ENCODE measurements around the gene KARS1. TPM values are rescaled to one million over a fixed set of nuclear protein-coding genes. Genes with fewer than 3 reads are reported as not detected.
A peak's percentile ranks its signal among the peaks of the same experiment; 100 is the strongest.

KARS1 gene
- total RNA-seq, 5 donors from 2014 or later (not counting 1 experiment from before 2014, with no cell fraction given): 121 to 151 (median 128) TPM

- Histone ChIP-seq H3K9me3 (no peaks in the 10 kb centered on the region), H3K27ac (ENCODE audit: low read length) (peak overlapping the region; percentile 94), H3K27me3 (replicated peaks in 1 of 2; ENCODE audit: control insufficient read depth in 2 of 2, extremely low read depth in 1 of 2, insufficient read depth in 2 of 2, low read length in 1 of 2) (no peaks in the 10 kb centered on the region), H3K36me3 (ENCODE audit: control insufficient read depth in 2 of 2, extremely low read depth in 1 of 2, insufficient read depth in 1 of 2, low read length in 1 of 2) (peaks cover 0 to 27% of the 10 kb centered on the region in 2 donors), H3K4me1 (ENCODE audit: control insufficient read depth in 1 of 2, extremely low read depth in 1 of 2, insufficient read depth in 2 of 2, low read length in 2 of 2) (peaks cover 41 to 51% of the 10 kb centered on the region in 2 experiments), H3K4me3 (ENCODE audit: control insufficient read depth in 1 of 2, extremely low read depth in 1 of 2, low read length in 1 of 2) (peak overlapping the region; percentile 89 to 100)
- Mint-ChIP-seq H3K4me3 (peak overlapping the region; percentile 99 to 100 (median 99)), H3K27ac (peak overlapping the region; percentile 99), H3K36me3 (peaks cover 43% of the 10 kb centered on the region), H3K27me3 (no peaks in the 10 kb centered on the region), H3K9me3 (no peaks in the 10 kb centered on the region), H3K4me1 (peaks cover 60 to 74% (median 70%) of the 10 kb centered on the region in 3 donors)
- ChIA-PET POLR2A (interaction anchor here (0.6 to 4.1 kb wide), 14 partner anchors 16 to 980 kb away, joined by 3 to 59 read pairs (median 4); partner anchors contain the start of genes ADAT1 (in 2 of the 2), TMEM231 (in 2 of the 2), CFDP1 (in 1 of the 2) and GABARAPL2 (in 1 of the 2)), CTCF (interaction anchor here (0.5 to 1.5 kb wide), 9 partner anchors 19 to 1544 kb away, joined by 3 to 27 read pairs (median 4); partner anchors contain the start of genes ADAT1 (in 2 of the 2), MON1B (in 1 of the 2) and WDR59 (in 1 of the 2))
- peak; percentile 11 to 19 (median 12) for ATAC-seq (replicated peaks in 1 of 4)
- DNase-seq: no peak
- 0% methylated on average over 14 of the region's 18 CpGs for WGBS (ENCODE audit: insufficient coverage)
These were observed 363 bp downstream of the KARS1 start for GRCh38 chr16:75647112-75647491.

GRCh38 chr16:75644240-75645012, 3.0 kb downstream of the KARS1 start:
- H3K4me3 ChIP-seq (ENCODE audit: control insufficient read depth in 1 of 2, extremely low read depth in 1 of 2, low read length in 1 of 2): no peak overlapping the region
- H3K27me3 Mint-ChIP-seq: no peaks in the 10 kb centered on the region
- peak overlapping the region; percentile 24 to 72 for H3K27ac Mint-ChIP-seq
- H3K4me1 Mint-ChIP-seq: peaks cover 46 to 60% (median 58%) of the 10 kb centered on the region in 3 donors
- peak overlapping the region; percentile 48 to 99 (median 61) for H3K4me3 Mint-ChIP-seq
- ChIA-PET CTCF (interaction anchor here in 1 of 2 donors (0.9 to 1.5 kb wide), 3 partner anchors 8 to 128 kb away, joined by 3 to 4 read pairs (median 3); no protein-coding TSS in a partner anchor), POLR2A (no interaction called here)
- no peaks in the 10 kb centered on the region for H3K27me3 ChIP-seq (replicated peaks in 1 of 2; ENCODE audit: control insufficient read depth in 2 of 2, extremely low read depth in 1 of 2, insufficient read depth in 2 of 2, low read length in 1 of 2)
- H3K9me3 ChIP-seq: no peaks in the 10 kb centered on the region
- peaks cover 10 to 52% of the 10 kb centered on the region in 2 donors for H3K36me3 ChIP-seq (ENCODE audit: control insufficient read depth in 2 of 2, extremely low read depth in 1 of 2, insufficient read depth in 1 of 2, low read length in 1 of 2)
- no peak for ATAC-seq (replicated peaks in 1 of 4)
- peak overlapping the region; percentile 3 for H3K27ac ChIP-seq (ENCODE audit: low read length)
- no peaks in the 10 kb centered on the region for H3K9me3 Mint-ChIP-seq
- peak in 1 of 35 experiments; percentile 71 for DNase-seq
- 96% methylated on average over 2 of the region's 7 CpGs for WGBS (ENCODE audit: insufficient coverage)
- peaks cover 33 to 34% of the 10 kb centered on the region in 2 experiments for H3K4me1 ChIP-seq (ENCODE audit: control insufficient read depth in 1 of 2, extremely low read depth in 1 of 2, insufficient read depth in 2 of 2, low read length in 2 of 2)
- peaks cover 52% of the 10 kb centered on the region for H3K36me3 Mint-ChIP-seq

GRCh38 chr16:75640598-75640997, 6.9 kb downstream of the KARS1 start:
- CTCF ChIA-PET: interaction anchor here in 1 of 2 donors (1.4 kb wide), 1 partner anchor 10 kb away, joined by 4 read pairs; no protein-coding TSS in a partner anchor
- Histone ChIP-seq H3K9me3 (no peaks in the 10 kb centered on the region), H3K4me1 (ENCODE audit: control insufficient read depth in 1 of 2, extremely low read depth in 1 of 2, insufficient read depth in 2 of 2, low read length in 2 of 2) (peaks cover 19 to 23% of the 10 kb centered on the region in 2 experiments), H3K36me3 (ENCODE audit: control insufficient read depth in 2 of 2, extremely low read depth in 1 of 2, insufficient read depth in 1 of 2, low read length in 1 of 2) (peaks cover 12 to 82% of the 10 kb centered on the region in 2 donors), H3K27me3 (replicated peaks in 1 of 2; ENCODE audit: control insufficient read depth in 2 of 2, extremely low read depth in 1 of 2, insufficient read depth in 2 of 2, low read length in 1 of 2) (no peaks in the 10 kb centered on the region), H3K27ac (ENCODE audit: low read length) (no peak overlapping the region), H3K4me3 (ENCODE audit: control insufficient read depth in 1 of 2, extremely low read depth in 1 of 2, low read length in 1 of 2) (no peak overlapping the region)
- Mint-ChIP-seq H3K27ac (no peak overlapping the region), H3K36me3 (peaks cover 67% of the 10 kb centered on the region), H3K27me3 (no peaks in the 10 kb centered on the region), H3K4me3 (no peak overlapping the region), H3K4me1 (peaks cover 41 to 49% (median 47%) of the 10 kb centered on the region in 3 donors), H3K9me3 (no peaks in the 10 kb centered on the region)
- POLR2A ChIA-PET: no interaction called here
- ATAC-seq (replicated peaks in 1 of 4): no peak
- no peak for DNase-seq
- WGBS (ENCODE audit: insufficient coverage): 96% methylated on average over 4 of the region's 6 CpGs

GRCh38 chr16:75635036-75635435, 12.4 kb downstream of the KARS1 start:
- POLR2A ChIA-PET: no interaction called here

GRCh38 chr16:75632857-75633256, 14.6 kb downstream of the KARS1 start:
- Mint-ChIP-seq H3K36me3 (peaks cover 69% of the 10 kb centered on the region), H3K27me3 (no peaks in the 10 kb centered on the region), H3K4me1 (peaks cover 16 to 17% (median 16%) of the 10 kb centered on the region in 3 donors), H3K9me3 (no peaks in the 10 kb centered on the region), H3K4me3 (no peak overlapping the region), H3K27ac (no peak overlapping the region)
- ChIA-PET POLR2A (no interaction called here), CTCF (interaction anchor here in 1 of 2 donors (0.6 kb wide), 1 partner anchor 115 kb away, joined by 3 read pairs; no protein-coding TSS in a partner anchor)
- DNase-seq (no peak), ATAC-seq (replicated peaks in 1 of 4) (no peak)
- H3K27ac ChIP-seq (ENCODE audit: low read length): no peak overlapping the region
- no peaks in the 10 kb centered on the region for H3K9me3 ChIP-seq
- no peak overlapping the region for H3K4me3 ChIP-seq (ENCODE audit: control insufficient read depth in 1 of 2, extremely low read depth in 1 of 2, low read length in 1 of 2)
- 90% methylated on average over 2 of the region's 8 CpGs for WGBS (ENCODE audit: insufficient coverage)
- peaks cover 18 to 93% of the 10 kb centered on the region in 2 donors for H3K36me3 ChIP-seq (ENCODE audit: control insufficient read depth in 2 of 2, extremely low read depth in 1 of 2, insufficient read depth in 1 of 2, low read length in 1 of 2)
- no peaks in the 10 kb centered on the region for H3K27me3 ChIP-seq (replicated peaks in 1 of 2; ENCODE audit: control insufficient read depth in 2 of 2, extremely low read depth in 1 of 2, insufficient read depth in 2 of 2, low read length in 1 of 2)
- peaks cover 10 to 11% of the 10 kb centered on the region in 2 experiments for H3K4me1 ChIP-seq (ENCODE audit: control insufficient read depth in 1 of 2, extremely low read depth in 1 of 2, insufficient read depth in 2 of 2, low read length in 2 of 2)

More at GRCh38 chr16:75635036-75635435, 12.4 kb downstream of the KARS1 start:
- Histone ChIP-seq H3K27me3 (replicated peaks in 1 of 2; ENCODE audit: control insufficient read depth in 2 of 2, extremely low read depth in 1 of 2, insufficient read depth in 2 of 2, low read length in 1 of 2) (no peaks in the 10 kb centered on the region), H3K4me1 (ENCODE audit: control insufficient read depth in 1 of 2, extremely low read depth in 1 of 2, insufficient read depth in 2 of 2, low read length in 2 of 2) (no peaks in the 10 kb centered on the region), H3K9me3 (no peaks in the 10 kb centered on the region), H3K4me3 (ENCODE audit: control insufficient read depth in 1 of 2, extremely low read depth in 1 of 2, low read length in 1 of 2) (no peak overlapping the region), H3K36me3 (ENCODE audit: control insufficient read depth in 2 of 2, extremely low read depth in 1 of 2, insufficient read depth in 1 of 2, low read length in 1 of 2) (peaks cover 23 to 88% of the 10 kb centered on the region in 2 donors), H3K27ac (ENCODE audit: low read length) (no peak overlapping the region)
- Mint-ChIP-seq H3K4me3 (no peak overlapping the region), H3K27ac (no peak overlapping the region), H3K36me3 (peaks cover 62% of the 10 kb centered on the region), H3K9me3 (no peaks in the 10 kb centered on the region), H3K27me3 (no peaks in the 10 kb centered on the region), H3K4me1 (peaks cover 6 to 12% (median 9%) of the 10 kb centered on the region in 3 donors)
- CTCF ChIA-PET: interaction anchor here in 1 of 2 donors (0.7 kb wide), 1 partner anchor 246 kb away, joined by 3 read pairs; no protein-coding TSS in a partner anchor
- no CpG with 5 or more reads among the region's 3 CpGs for WGBS (ENCODE audit: insufficient coverage)
- no peak for DNase-seq
- ATAC-seq (replicated peaks in 1 of 4): no peak

- ChIA-PET POLR2A (interaction anchor here in 1 of 2 donors (1.4 kb wide), 1 partner anchor 17 kb away, joined by 4 read pairs; the partner anchor contains the start of genes KARS1 and TERF2IP), CTCF (interaction anchor here (0.6 to 1.1 kb wide), 4 partner anchors 9 to 161 kb away, joined by 3 to 7 read pairs (median 4); no protein-coding TSS in a partner anchor)
- Mint-ChIP-seq H3K9me3 (no peaks in the 10 kb centered on the region), H3K36me3 (peaks cover 69% of the 10 kb centered on the region), H3K27me3 (no peaks in the 10 kb centered on the region), H3K27ac (no peak overlapping the region), H3K4me1 (peaks cover 26 to 44% (median 31%) of the 10 kb centered on the region in 3 donors), H3K4me3 (no peak overlapping the region)
- H3K27me3 ChIP-seq (replicated peaks in 1 of 2; ENCODE audit: control insufficient read depth in 2 of 2, extremely low read depth in 1 of 2, insufficient read depth in 2 of 2, low read length in 1 of 2): no peaks in the 10 kb centered on the region
- H3K36me3 ChIP-seq (ENCODE audit: control insufficient read depth in 2 of 2, extremely low read depth in 1 of 2, insufficient read depth in 1 of 2, low read length in 1 of 2): peaks cover 14 to 87% of the 10 kb centered on the region in 2 donors
- ATAC-seq (replicated peaks in 1 of 4): no peak
- DNase-seq: no peak
- peaks cover 20 to 21% of the 10 kb centered on the region in 2 experiments for H3K4me1 ChIP-seq (ENCODE audit: control insufficient read depth in 1 of 2, extremely low read depth in 1 of 2, insufficient read depth in 2 of 2, low read length in 2 of 2)
- H3K4me3 ChIP-seq (ENCODE audit: control insufficient read depth in 1 of 2, extremely low read depth in 1 of 2, low read length in 1 of 2): no peak overlapping the region
- WGBS (ENCODE audit: insufficient coverage): 100% methylated on average over 2 of the region's 3 CpGs
- no peaks in the 10 kb centered on the region for H3K9me3 ChIP-seq
- H3K27ac ChIP-seq (ENCODE audit: low read length): no peak overlapping the region
These were observed 17.4 kb downstream of the KARS1 start for GRCh38 chr16:75630052-75630451.
